ENCODE results near the gene GLRB.
"Not testable (repeated sequence)": the region's sequence is repeated elsewhere in the genome, so short reads cannot be mapped to it uniquely, and the experiment has no call there.

The GLRB gene

GRCh38 chr4:157170321-157170720 is 94.4 kb downstream of the GLRB start:
- H3K27ac Mint-ChIP-seq = no peak overlapping the region
- TF ChIP-seq CTCF (IDR thresholded peaks at IDR 0.05) = no peak
- H3K9me3 Mint-ChIP-seq = no peaks in the 10 kb centered on the region
- peaks cover 10% of the 10 kb centered on the region for H3K4me1 Mint-ChIP-seq
- no peaks in the 10 kb centered on the region for H3K36me3 Mint-ChIP-seq (ENCODE audit: low read depth)
- H3K27me3 Mint-ChIP-seq (ENCODE audit: low read depth, poor library complexity) = no peaks in the 10 kb centered on the region
- no peak for DNase-seq
- H3K4me3 Mint-ChIP-seq = no peak overlapping the region

- Mint-ChIP-seq H3K9me3 (no peaks in the 10 kb centered on the region), H3K27me3 (ENCODE audit: low read depth, poor library complexity) (no peaks in the 10 kb centered on the region), H3K36me3 (ENCODE audit: low read depth) (no peaks in the 10 kb centered on the region), H3K4me1 (peaks cover 10% of the 10 kb centered on the region), H3K27ac (no peak overlapping the region), H3K4me3 (no peak overlapping the region)
- no peak for DNase-seq
- no peak for TF ChIP-seq CTCF (IDR thresholded peaks at IDR 0.05)
Observed at GRCh38 chr4:157172011-157172410, 96.1 kb downstream of the GLRB start.

- H3K4me3 Mint-ChIP-seq = not testable (repeated sequence)
Observed at GRCh38 chr4:157180268-157180667, 104.3 kb downstream of the GLRB start.

GRCh38 chr4:157184300-157184699 is 108.3 kb downstream of the GLRB start:
- TF ChIP-seq CTCF (IDR thresholded peaks at IDR 0.05) = no peak
- Mint-ChIP-seq H3K4me3 (no peak overlapping the region), H3K9me3 (peaks cover 12% of the 10 kb centered on the region), H3K27me3 (ENCODE audit: low read depth, poor library complexity) (no peaks in the 10 kb centered on the region), H3K4me1 (no peaks in the 10 kb centered on the region), H3K36me3 (ENCODE audit: low read depth) (no peaks in the 10 kb centered on the region), H3K27ac (no peak overlapping the region)
- no peak for DNase-seq

More at GRCh38 chr4:157180268-157180667, 104.3 kb downstream of the GLRB start:
- not testable (repeated sequence) for DNase-seq; H3K27me3 Mint-ChIP-seq (ENCODE audit: low read depth, poor library complexity); H3K27ac Mint-ChIP-seq; H3K36me3 Mint-ChIP-seq (ENCODE audit: low read depth); H3K4me1 Mint-ChIP-seq
- H3K9me3 Mint-ChIP-seq = peaks cover 18% of the 10 kb centered on the region

- Mint-ChIP-seq H3K27me3 (ENCODE audit: low read depth, poor library complexity) (no peaks in the 10 kb centered on the region), H3K4me3 (no peak overlapping the region), H3K27ac (no peak overlapping the region), H3K4me1 (no peaks in the 10 kb centered on the region), H3K36me3 (ENCODE audit: low read depth) (no peaks in the 10 kb centered on the region), H3K9me3 (peaks cover 10% of the 10 kb centered on the region)
- no peak for DNase-seq
- TF ChIP-seq CTCF (IDR thresholded peaks at IDR 0.05) = no peak
Observed at GRCh38 chr4:157185363-157185762, 109.4 kb downstream of the GLRB start.

- no peak for TF ChIP-seq CTCF (IDR thresholded peaks at IDR 0.05)
- Mint-ChIP-seq H3K36me3 (ENCODE audit: low read depth) (no peaks in the 10 kb centered on the region), H3K27me3 (ENCODE audit: low read depth, poor library complexity) (peaks cover 2% of the 10 kb centered on the region), H3K9me3 (no peaks in the 10 kb centered on the region), H3K4me1 (peaks cover 7% of the 10 kb centered on the region), H3K27ac (no peak overlapping the region), H3K4me3 (no peak overlapping the region)
- DNase-seq = no peak
Observed at GRCh38 chr4:157195374-157195773, 119.4 kb downstream of the GLRB start.

Measured in nephron progenitor cell (in vitro differentiated cells).